OCI-LY7 (cell line): ENCODE results near the gene STXBP5.

Experiments
- EZH2phosphoT487 ChIP-seq: fragments of 200-600 bp; sonication (generic); IDR thresholded peaks from 2 replicates; pipeline ENCODE4 v1.6.1; 2018; ENCODE audit warnings: low read depth, borderline replicate concordance, mild to moderate bottlenecking, mixed run types, antibody characterized with exemption, low read length, moderate library complexity, mixed read lengths
- TF ChIP-seq, protein P1 (sequence below): fragments of 200-600 bp; sonication (generic); conservative IDR thresholded peaks from 2 replicates; pipeline ENCODE4 v1.5.1; 2014; ENCODE audit warnings: mild to moderate bottlenecking, antibody characterized with exemption, low read length, moderate library complexity, mixed read lengths

DNA sequence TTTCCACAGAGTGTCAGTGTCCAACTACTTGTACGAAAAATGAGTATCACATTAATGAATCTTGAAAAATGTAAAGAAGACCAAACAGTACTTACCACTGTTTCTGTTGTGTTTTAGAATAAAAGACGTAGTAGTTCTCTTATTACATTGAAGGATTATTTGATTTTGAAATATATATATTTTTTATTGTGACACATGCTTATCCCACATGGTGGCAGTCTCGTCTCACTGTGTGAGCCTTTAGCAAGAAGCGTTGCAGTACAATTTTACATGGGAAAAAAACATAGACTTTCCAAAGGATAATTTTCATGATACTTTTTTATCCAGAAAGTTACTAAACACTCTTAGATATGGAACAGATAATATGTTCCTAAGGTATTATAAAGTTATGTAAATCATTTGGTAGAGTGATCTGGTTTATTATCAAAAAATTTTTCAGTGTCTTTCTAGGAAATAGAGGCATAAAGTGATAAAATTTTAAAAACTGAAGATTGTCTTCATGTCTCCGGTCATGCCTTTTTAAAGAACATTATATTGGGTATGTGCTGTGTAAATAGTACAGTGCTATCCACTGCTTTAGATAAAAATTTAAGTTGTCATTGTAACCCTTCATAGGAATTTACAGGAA, 186.8 kb downstream of the STXBP5 start:
- TF ChIP-seq, protein P1, sequence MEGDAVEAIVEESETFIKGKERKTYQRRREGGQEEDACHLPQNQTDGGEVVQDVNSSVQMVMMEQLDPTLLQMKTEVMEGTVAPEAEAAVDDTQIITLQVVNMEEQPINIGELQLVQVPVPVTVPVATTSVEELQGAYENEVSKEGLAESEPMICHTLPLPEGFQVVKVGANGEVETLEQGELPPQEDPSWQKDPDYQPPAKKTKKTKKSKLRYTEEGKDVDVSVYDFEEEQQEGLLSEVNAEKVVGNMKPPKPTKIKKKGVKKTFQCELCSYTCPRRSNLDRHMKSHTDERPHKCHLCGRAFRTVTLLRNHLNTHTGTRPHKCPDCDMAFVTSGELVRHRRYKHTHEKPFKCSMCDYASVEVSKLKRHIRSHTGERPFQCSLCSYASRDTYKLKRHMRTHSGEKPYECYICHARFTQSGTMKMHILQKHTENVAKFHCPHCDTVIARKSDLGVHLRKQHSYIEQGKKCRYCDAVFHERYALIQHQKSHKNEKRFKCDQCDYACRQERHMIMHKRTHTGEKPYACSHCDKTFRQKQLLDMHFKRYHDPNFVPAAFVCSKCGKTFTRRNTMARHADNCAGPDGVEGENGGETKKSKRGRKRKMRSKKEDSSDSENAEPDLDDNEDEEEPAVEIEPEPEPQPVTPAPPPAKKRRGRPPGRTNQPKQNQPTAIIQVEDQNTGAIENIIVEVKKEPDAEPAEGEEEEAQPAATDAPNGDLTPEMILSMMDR: peak; percentile 75
- no peak for TF ChIP-seq EZH2phosphoT487
